SK-N-SH (cell line): Measurements from ENCODE around the gene USP46. TPM values are rescaled to one million over a fixed set of nuclear protein-coding genes. Genes with fewer than 3 reads are reported as not detected.

Source experiments
- CTCF ChIA-PET: fragments of 300-600, 350-600 bp; formaldehyde crosslinking; extraction: SDS; loops from one replicate; lab custom pipeline; 2021; lab: Yijun Ruan, JAX
- POLR2A ChIA-PET: fragments of 350-600 bp; sonication (Branson Sonifier 250); formaldehyde crosslinking; extraction: SDS; loops from one replicate; lab custom pipeline; 2020; ENCODE audit warnings: antibody characterized with exemption, inconsistent platforms; lab: Yijun Ruan, JAX
- DNase-seq: peaks from one replicate; pipeline ENCODE4 v3.0.0; 2012
- H2AFZ ChIP-seq: fragments of 200-600 bp; sonication (generic); 2 replicates; pipeline ENCODE4 v1.8.1; 2016; ENCODE audit warnings: antibody characterized with exemption, mild to moderate bottlenecking, low read depth
- H3F3A ChIP-seq: fragments of 200-600 bp; sonication (generic); replicated peaks from 2 replicates; pipeline ENCODE3; 2016; ENCODE audit warnings: antibody characterized with exemption, mild to moderate bottlenecking; ENCODE audit not compliant: insufficient read depth
- H3K27ac ChIP-seq, 2 experiments: fragments of 200-500 bp in 1 of 2; fragments of 200-600 bp in 1 of 2; sonication (Bioruptor generic) in 1 of 2; sonication (generic), shearing (Covaris generic) in 1 of 2; 2 replicates each; pipeline versions ENCODE4 v1.5.1 to v1.6.1; 2014 to 2016; ENCODE audit warnings: low read depth in 2 of 2, inconsistent platforms in 1 of 2, low read length in 1 of 2, mild to moderate bottlenecking in 1 of 2, mixed read lengths in 1 of 2
- H3K27me3 ChIP-seq: fragments of 200-600 bp; sonication (generic), shearing (Covaris generic); 2 replicates; pipeline ENCODE4 v1.6.1; 2016; ENCODE audit warnings: mixed run types; ENCODE audit not compliant: insufficient read depth
- H3K36me3 ChIP-seq, 2 experiments: fragments of 200-500 bp in 1 of 2; fragments of 200-600 bp in 1 of 2; sonication (Bioruptor generic) in 1 of 2; sonication (generic) in 1 of 2; replicated peaks in 1 of 2; 2 replicates each; pipeline versions ENCODE3 to v1.5.1; 2014 to 2016; ENCODE audit warnings: low read length in 1 of 2, mild to moderate bottlenecking in 1 of 2; ENCODE audit not compliant: insufficient read depth in 2 of 2, control insufficient read depth in 1 of 2
- H3K4me1 ChIP-seq, 2 experiments: fragments of 200-500 bp in 1 of 2; fragments of 200-600 bp in 1 of 2; sonication (Bioruptor generic) in 1 of 2; sonication (generic), shearing (Covaris generic) in 1 of 2; 2 replicates each; pipeline versions ENCODE4 v1.5.1 to v1.6.1; 2014 to 2016; ENCODE audit warnings: low read depth in 1 of 2, low read length in 1 of 2, mixed run types in 1 of 2; ENCODE audit not compliant: insufficient read depth in 2 of 2, control insufficient read depth in 1 of 2
- H3K4me2 ChIP-seq: fragments of 200-600 bp; sonication (generic), shearing (Covaris generic); 2 replicates; pipeline ENCODE4 v1.6.1; 2017; ENCODE audit warnings: mixed run types
- H3K4me3 ChIP-seq, 2 experiments: fragments of 200-500 bp in 1 of 2; fragments of 200-600 bp in 1 of 2; sonication (Bioruptor generic) in 1 of 2; sonication (generic), shearing (Covaris generic) in 1 of 2; 2 replicates each; pipeline versions ENCODE4 v1.5.1 to v1.8.1; 2014 to 2016; ENCODE audit warnings: low read depth in 2 of 2, inconsistent platforms in 1 of 2, low read length in 1 of 2, mild to moderate bottlenecking in 1 of 2, mixed read lengths in 1 of 2, moderate library complexity in 1 of 2
- H3K79me2 ChIP-seq: fragments of 200-600 bp; sonication (generic); 2 replicates; pipeline ENCODE4 v1.8.1; 2017; ENCODE audit warnings: mild to moderate bottlenecking; ENCODE audit not compliant: insufficient read depth
- H3K9ac ChIP-seq: fragments of 200-600 bp; sonication (generic); 2 replicates; pipeline ENCODE4 v1.6.1; 2017; ENCODE audit warnings: mixed run types
- H3K9me2 ChIP-seq: fragments of 200-600 bp; sonication (generic); 2 replicates; pipeline ENCODE4 v1.6.1; 2017; ENCODE audit warnings: mixed run types
- H3K9me3 ChIP-seq: fragments of 200-600 bp; sonication (generic); 2 replicates; pipeline ENCODE4 v1.6.1; 2017; ENCODE audit warnings: mixed run types, mild to moderate bottlenecking, moderate library complexity
- H4K20me1 ChIP-seq: fragments of 200-600 bp; sonication (generic); 2 replicates; pipeline ENCODE4 v1.6.1; 2017; ENCODE audit warnings: mild to moderate bottlenecking, mixed run types; ENCODE audit not compliant: insufficient read depth
- EP300 ChIP-seq, 2 experiments: IDR thresholded peaks; 2 replicates each; pipeline versions ENCODE4 v1.4.0 to v1.6.1; 2012; ENCODE audit warnings: borderline replicate concordance in 1 of 2, low read depth in 1 of 2, low read length in 1 of 2
- FOSL2 ChIP-seq: IDR thresholded peaks from 2 replicates; pipeline ENCODE4 v1.4.0; 2012; ENCODE audit warnings: low read depth, mild to moderate bottlenecking, moderate library complexity, borderline replicate concordance
- GABPA ChIP-seq: IDR thresholded peaks from 2 replicates; pipeline ENCODE4 v1.4.0; 2012; ENCODE audit warnings: low read depth, mild to moderate bottlenecking
- JUND ChIP-seq: IDR thresholded peaks from 2 replicates; pipeline ENCODE4 v1.4.0; 2012
- MEF2A ChIP-seq: IDR thresholded peaks from 2 replicates; pipeline ENCODE4 v1.4.0; 2012; ENCODE audit warnings: low read depth, borderline replicate concordance
- PBX3 ChIP-seq: IDR thresholded peaks from 2 replicates; pipeline ENCODE4; 2012
- RFX5 ChIP-seq: IDR thresholded peaks from 2 replicates; pipeline ENCODE4 v1.6.1; 2012; ENCODE audit warnings: mild to moderate bottlenecking, improper control_type of control experiment, low read length
- SIN3A ChIP-seq: IDR thresholded peaks from 2 replicates; pipeline ENCODE4 v1.6.1; 2012; ENCODE audit warnings: low read depth, mild to moderate bottlenecking, low read length, moderate library complexity, borderline replicate concordance
- SMC3 ChIP-seq: IDR thresholded peaks from 2 replicates; pipeline ENCODE4 v1.6.1; 2012; ENCODE audit warnings: low read depth, low read length, improper control_type of control experiment
- YY1 ChIP-seq: IDR thresholded peaks from 2 replicates; pipeline ENCODE4 v1.4.0; 2012; ENCODE audit warnings: low read depth, mild to moderate bottlenecking
- WGBS: methylation state at CpG from one replicate; pipeline ENCODE4 v1.1.6; 2017; ENCODE audit warnings: low lambda C conversion rate; 5-methylcytosine and 5-hydroxymethylcytosine counted together
- polyA plus RNA-seq, 3 experiments: library from polyadenylated mRNA; depleted of rRNA; stranded (reverse); fragments of >200 nt; gene quantifications; 2 replicates each; pipeline ENCODE4 v1.2.3, GENCODE V29; 2012
- TF ChIP-seq, protein P1 (sequence below): IDR thresholded peaks from 2 replicates; pipeline ENCODE4 v1.6.1; 2012; ENCODE audit warnings: mild to moderate bottlenecking, low read depth, low read length, moderate library complexity
- TF ChIP-seq, protein P2 (sequence below): IDR thresholded peaks from 2 replicates; pipeline ENCODE4 v1.4.0; 2012; ENCODE audit warnings: low read depth, borderline replicate concordance

USP46 gene
- polyA plus RNA-seq, 1 of the 3 experiments (the other 2 are of a cell fraction), result 4.5 TPM

GRCh38 chr4:52627876-52628275 is 31.2 kb downstream of the USP46 start:
- POLR2A ChIA-PET, result no interaction called here
- H3K36me3 ChIP-seq, result peaks cover 0 to 11% of the 10 kb centered on the region in 2 experiments
- no peaks in the 10 kb centered on the region for H3K27me3 ChIP-seq
- 88% methylated on average over 7 of the region's 7 CpGs for WGBS
- H3K9me2 ChIP-seq, result no peaks in the 10 kb centered on the region
- no peaks in the 10 kb centered on the region for H3K9me3 ChIP-seq
- no peak overlapping the region for H3K9ac ChIP-seq
- TF ChIP-seq JUND (no peak), PBX3 (no peak), SMC3 (no peak)
- TF ChIP-seq, protein P1, sequence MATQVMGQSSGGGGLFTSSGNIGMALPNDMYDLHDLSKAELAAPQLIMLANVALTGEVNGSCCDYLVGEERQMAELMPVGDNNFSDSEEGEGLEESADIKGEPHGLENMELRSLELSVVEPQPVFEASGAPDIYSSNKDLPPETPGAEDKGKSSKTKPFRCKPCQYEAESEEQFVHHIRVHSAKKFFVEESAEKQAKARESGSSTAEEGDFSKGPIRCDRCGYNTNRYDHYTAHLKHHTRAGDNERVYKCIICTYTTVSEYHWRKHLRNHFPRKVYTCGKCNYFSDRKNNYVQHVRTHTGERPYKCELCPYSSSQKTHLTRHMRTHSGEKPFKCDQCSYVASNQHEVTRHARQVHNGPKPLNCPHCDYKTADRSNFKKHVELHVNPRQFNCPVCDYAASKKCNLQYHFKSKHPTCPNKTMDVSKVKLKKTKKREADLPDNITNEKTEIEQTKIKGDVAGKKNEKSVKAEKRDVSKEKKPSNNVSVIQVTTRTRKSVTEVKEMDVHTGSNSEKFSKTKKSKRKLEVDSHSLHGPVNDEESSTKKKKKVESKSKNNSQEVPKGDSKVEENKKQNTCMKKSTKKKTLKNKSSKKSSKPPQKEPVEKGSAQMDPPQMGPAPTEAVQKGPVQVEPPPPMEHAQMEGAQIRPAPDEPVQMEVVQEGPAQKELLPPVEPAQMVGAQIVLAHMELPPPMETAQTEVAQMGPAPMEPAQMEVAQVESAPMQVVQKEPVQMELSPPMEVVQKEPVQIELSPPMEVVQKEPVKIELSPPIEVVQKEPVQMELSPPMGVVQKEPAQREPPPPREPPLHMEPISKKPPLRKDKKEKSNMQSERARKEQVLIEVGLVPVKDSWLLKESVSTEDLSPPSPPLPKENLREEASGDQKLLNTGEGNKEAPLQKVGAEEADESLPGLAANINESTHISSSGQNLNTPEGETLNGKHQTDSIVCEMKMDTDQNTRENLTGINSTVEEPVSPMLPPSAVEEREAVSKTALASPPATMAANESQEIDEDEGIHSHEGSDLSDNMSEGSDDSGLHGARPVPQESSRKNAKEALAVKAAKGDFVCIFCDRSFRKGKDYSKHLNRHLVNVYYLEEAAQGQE, result no peak
- H3F3A ChIP-seq, result no peaks in the 10 kb centered on the region
- H4K20me1 ChIP-seq, result no peaks in the 10 kb centered on the region; the same call in 1 of the 2 replicates
- no peak overlapping the region for H3K4me3 ChIP-seq
- no peak overlapping the region for H3K4me2 ChIP-seq
- DNase-seq, result no peak
- no peak overlapping the region for H3K27ac ChIP-seq
- no peak overlapping the region for H2AFZ ChIP-seq
- H3K4me1 ChIP-seq, result peaks cover 0 to 7% of the 10 kb centered on the region in 2 experiments; a peak in 2 of 4 replicates
- CTCF ChIA-PET, result no interaction called here
- H3K79me2 ChIP-seq, result no peaks in the 10 kb centered on the region

GRCh38 chr4:52625216-52625615 is 33.9 kb downstream of the USP46 start:
- H2AFZ ChIP-seq, result no peak overlapping the region
- POLR2A ChIA-PET, result no interaction called here
- no peak overlapping the region for H3K4me2 ChIP-seq
- WGBS, result 83% methylated on average over 1 of the region's 1 CpG
- no peaks in the 10 kb centered on the region for H3K9me2 ChIP-seq
- H3K4me3 ChIP-seq, result no peak overlapping the region
- H3K9ac ChIP-seq, result no peak overlapping the region
- H3F3A ChIP-seq, result no peaks in the 10 kb centered on the region
- peaks cover 0 to 7% of the 10 kb centered on the region in 2 experiments; a peak in 2 of 4 replicates for H3K4me1 ChIP-seq
- CTCF ChIA-PET, result interaction anchor here (0.5 to 1.8 kb wide), 2 partner anchors 10 to 286 kb away, joined by 3 to 4 read pairs; no protein-coding TSS in a partner anchor
- H3K36me3 ChIP-seq, result peaks cover 2 to 14% of the 10 kb centered on the region in 2 experiments
- no peaks in the 10 kb centered on the region for H3K9me3 ChIP-seq
- H3K27ac ChIP-seq, result no peak overlapping the region
- no peaks in the 10 kb centered on the region for H4K20me1 ChIP-seq
- no peak for TF ChIP-seq JUND
- TF ChIP-seq MEF2A, result no peak
- TF ChIP-seq, all 33 proteins: peak for 0
- Histone ChIP-seq H3K79me2 (no peaks in the 10 kb centered on the region), H3K27me3 (no peaks in the 10 kb centered on the region)
- DNase-seq, result no peak

- H4K20me1 ChIP-seq, result no peaks in the 10 kb centered on the region
- no peaks in the 10 kb centered on the region for H3K79me2 ChIP-seq
- TF ChIP-seq YY1, result no peak
- no peak for TF ChIP-seq EP300 (IDR thresholded peaks at IDR 0.05; ENCODE audit: borderline replicate concordance in 1 of 2, low read depth in 1 of 2, low read length in 1 of 2)
- no peak for TF ChIP-seq SIN3A
- no peak for TF ChIP-seq SMC3
- no peak for TF ChIP-seq FOSL2
- TF ChIP-seq RFX5, result no peak
- TF ChIP-seq, protein P2, sequence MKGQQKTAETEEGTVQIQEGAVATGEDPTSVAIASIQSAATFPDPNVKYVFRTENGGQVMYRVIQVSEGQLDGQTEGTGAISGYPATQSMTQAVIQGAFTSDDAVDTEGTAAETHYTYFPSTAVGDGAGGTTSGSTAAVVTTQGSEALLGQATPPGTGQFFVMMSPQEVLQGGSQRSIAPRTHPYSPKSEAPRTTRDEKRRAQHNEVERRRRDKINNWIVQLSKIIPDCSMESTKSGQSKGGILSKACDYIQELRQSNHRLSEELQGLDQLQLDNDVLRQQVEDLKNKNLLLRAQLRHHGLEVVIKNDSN, result no peak
- TF ChIP-seq PBX3, result no peak
- no peak for TF ChIP-seq GABPA
- peaks cover 3 to 15% of the 10 kb centered on the region in 2 experiments for H3K36me3 ChIP-seq
- DNase-seq, result no peak
- H3F3A ChIP-seq, result no peaks in the 10 kb centered on the region
- WGBS, result 92% methylated on average over 3 of the region's 3 CpGs
- H3K4me1 ChIP-seq, result no peaks in the 10 kb centered on the region; a peak in 2 of 4 replicates
- no peak overlapping the region for H3K9ac ChIP-seq
- H3K27ac ChIP-seq, result no peak overlapping the region
- H3K4me2 ChIP-seq, result no peak overlapping the region
- H3K4me3 ChIP-seq, result no peak overlapping the region
- ChIA-PET POLR2A (no interaction called here), CTCF (no interaction called here)
- no peaks in the 10 kb centered on the region for H3K9me3 ChIP-seq
- H3K27me3 ChIP-seq, result no peaks in the 10 kb centered on the region
- no peaks in the 10 kb centered on the region for H3K9me2 ChIP-seq
- no peak overlapping the region for H2AFZ ChIP-seq
These were observed 36.5 kb downstream of the USP46 start for GRCh38 chr4:52622564-52622963.
